HG03103 (cell line): ENCODE data around the gene ARHGAP18.

Source experiments
- ATAC-seq: cut with Tn5 transposase; IDR thresholded peaks from one replicate; pipeline ENCODE4 v1.9.1; 2021; ENCODE audit warnings: low read depth; ENCODE audit not compliant: unreplicated experiment

Gene ARHGAP18

DNA sequence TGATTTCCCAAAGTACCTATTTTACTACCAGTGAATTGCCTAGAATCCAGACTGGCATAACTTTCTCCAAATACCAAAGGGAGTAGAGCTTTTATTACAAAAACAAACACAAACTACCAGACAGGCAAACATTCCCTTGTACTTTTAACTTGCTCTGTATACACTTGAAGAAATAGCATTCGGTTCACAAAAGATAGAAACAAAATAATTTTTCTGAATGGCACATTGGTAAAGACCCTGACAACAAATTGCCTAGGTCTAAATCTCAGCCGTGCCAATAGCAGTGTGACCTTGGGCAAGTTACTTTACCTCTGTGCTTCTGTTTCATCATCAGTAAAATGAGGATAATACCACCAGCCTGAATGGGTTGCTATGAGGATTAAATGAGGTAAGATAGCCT is 15.9 kb downstream of the ARHGAP18 start:
- ATAC-seq = no peak

DNA sequence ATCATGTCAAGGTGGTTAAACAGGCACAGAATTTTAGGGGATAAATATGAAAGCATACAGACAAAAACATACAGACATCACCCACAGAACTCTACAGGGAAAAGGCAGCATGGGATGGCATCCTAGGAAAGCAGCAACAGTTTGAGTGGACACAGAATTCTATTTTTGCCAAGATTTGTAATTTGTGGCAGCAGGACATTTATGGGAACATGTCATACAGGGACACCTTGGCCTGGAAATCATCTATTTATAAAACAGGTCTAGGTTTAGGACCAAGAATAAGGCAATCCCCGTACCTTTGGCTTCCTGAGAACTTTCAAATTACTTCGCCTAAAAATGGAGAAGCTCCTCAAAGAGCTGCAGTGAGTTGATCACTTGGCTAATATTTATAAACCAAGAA is 17.5 kb downstream of the ARHGAP18 start:
- ATAC-seq = no peak

DNA sequence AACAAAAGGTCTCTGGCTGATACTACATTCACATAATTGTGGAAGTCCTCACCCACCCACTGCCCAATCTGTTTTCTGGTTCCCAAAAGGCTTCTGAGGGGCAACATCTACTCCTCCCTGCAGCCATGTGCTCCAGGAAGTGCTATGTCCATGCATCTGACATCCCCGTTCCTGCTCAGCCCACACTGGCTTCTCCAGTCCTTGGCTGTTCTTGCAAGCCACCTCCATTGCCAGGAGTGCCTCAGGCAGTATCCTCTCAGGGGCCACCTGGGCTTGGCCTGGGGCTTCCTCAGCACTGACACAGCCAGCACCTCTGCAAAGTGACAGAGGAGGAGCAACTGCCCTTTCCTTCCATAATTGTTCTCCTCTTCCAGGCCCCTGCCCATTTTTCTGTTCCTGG is 18.3 kb downstream of the ARHGAP18 start:
- no peak for ATAC-seq

DNA sequence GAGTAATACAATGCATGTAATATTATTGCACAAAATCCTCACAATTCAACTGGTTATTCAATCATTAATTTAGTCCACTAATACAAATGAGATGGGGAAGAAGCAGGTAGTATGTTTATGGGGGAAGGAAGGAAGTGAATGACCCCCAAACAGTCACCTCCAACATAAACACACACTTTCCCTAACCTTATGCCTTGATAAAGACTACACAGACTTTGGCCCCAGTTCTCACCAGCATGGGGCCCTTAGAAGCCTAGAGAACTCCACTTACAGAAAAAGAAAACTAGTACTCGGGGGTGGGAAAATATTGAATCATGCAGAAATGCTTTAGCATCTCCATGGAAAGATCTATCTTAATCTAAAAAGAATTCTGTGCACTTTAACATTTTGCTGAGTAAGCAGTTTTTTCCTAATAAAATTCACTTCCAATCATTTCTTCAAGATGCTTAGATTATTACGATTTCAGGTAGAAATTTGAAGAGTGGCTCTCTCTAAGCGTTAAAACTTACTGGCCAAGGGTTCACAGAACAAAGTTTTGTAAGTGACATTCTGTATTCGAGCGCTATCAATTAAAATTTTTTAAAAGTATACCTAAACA is 18.8 kb downstream of the ARHGAP18 start:
- no peak for ATAC-seq

DNA sequence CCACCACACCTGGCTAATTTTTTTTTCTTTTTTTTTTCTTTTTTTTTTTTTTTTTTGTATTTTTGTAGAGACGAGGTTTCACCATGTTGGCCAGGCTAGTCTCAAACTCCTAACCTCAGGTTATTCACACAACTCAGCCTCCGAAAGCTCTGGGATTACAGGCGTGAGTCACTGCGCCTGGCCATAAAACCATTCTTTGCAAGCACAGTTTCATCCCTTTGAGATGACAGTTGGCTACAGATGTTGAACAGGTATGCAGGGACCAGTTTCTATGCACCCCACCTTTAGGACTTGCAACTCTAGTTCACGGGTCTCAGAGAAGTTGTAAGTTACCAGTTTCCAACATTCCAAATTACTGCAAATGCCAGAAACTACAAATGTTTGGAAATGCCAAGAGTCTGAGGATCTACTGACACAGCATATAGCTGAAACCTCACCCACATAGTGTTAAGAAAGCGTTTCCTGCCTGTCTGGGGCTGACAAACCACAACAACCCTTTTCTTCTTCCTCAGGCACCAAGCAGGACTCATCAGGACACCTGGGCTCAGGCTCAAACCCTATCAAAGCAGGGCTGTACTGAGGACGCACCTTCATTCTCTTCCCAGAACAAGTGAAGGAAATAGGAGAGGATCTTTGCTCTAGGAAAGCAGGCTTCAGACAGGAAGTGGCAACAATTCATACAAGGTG is 22.9 kb downstream of the ARHGAP18 start:
- peak; percentile 62 for ATAC-seq

DNA sequence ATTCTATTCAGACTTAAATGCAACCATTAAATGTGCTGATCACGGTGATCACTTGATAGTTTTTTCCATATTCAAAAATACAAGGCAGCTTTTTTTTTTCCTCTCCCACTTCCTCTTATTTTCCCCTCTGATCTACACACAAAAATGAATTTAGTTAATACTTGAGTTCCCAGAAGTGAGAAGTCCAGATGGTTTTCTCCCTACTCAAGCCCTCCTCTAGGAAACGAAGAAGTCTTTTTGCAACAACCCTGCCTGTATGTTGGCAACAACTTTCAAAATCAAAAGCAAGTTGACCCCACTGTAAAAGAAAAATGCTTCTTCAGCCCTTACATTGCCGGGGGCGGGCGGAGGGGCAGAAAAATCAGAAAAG is 24.3 kb downstream of the ARHGAP18 start:
- no peak for ATAC-seq

DNA sequence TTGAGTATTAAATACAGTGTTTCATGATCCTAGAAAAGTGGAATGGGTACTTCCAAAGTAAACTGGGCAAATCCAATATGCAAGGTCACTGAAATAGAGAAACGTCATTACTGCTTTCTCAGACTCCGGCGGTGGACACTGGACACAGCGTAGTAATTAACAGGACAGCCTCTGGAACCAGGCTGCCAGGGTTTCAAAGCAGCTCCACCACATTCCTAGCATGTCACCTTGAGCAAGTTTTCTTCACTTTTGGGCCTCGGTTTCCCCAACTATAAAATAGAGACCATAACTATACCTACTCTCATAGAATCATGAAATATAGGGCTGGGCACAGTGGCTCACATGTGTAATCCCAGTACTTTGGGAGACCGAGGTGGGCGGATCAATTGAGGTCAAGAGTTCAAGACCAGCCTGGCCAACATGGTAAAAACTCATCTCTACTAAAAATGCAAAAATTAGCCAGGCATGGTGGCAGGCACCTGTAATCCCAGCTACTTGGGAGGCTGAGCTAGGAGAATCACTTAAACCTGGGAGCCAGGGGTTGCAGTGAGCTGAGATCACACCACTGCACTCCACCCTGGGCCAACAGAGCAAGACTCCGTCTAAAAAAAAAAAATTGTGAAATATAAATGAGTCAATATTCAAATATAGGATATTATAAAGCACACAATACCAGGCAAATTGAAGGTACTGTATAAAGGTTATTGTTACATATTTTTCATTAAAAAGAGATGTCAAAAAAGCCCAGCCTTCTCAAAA is 24.9 kb downstream of the ARHGAP18 start:
- no peak for ATAC-seq

DNA sequence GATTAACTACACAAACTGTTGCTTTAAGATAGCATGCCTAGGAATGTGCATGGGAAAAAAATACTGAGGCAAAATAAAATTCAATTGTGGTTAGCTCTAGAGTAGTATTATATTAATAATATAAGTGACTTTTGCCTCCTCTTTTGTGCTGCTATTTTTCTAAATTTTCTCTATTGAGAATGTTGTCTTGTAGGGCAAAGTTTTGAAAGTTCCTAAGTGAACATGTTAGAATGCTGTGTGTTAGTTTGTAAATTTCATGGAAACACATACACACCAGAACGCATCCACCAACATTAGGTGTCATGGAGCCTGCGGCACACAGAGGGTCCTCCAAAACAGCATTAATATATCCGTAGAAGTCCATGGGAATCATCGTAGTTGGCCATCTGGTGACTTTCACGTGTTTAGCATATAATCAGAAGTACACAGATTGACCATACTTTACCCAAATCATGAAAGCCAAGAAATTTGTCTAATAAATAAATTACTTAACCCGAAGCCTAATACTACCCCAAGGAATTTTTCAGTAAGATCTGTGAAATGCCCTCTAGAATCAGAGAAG is 25.6 kb downstream of the ARHGAP18 start:
- no peak for ATAC-seq

DNA sequence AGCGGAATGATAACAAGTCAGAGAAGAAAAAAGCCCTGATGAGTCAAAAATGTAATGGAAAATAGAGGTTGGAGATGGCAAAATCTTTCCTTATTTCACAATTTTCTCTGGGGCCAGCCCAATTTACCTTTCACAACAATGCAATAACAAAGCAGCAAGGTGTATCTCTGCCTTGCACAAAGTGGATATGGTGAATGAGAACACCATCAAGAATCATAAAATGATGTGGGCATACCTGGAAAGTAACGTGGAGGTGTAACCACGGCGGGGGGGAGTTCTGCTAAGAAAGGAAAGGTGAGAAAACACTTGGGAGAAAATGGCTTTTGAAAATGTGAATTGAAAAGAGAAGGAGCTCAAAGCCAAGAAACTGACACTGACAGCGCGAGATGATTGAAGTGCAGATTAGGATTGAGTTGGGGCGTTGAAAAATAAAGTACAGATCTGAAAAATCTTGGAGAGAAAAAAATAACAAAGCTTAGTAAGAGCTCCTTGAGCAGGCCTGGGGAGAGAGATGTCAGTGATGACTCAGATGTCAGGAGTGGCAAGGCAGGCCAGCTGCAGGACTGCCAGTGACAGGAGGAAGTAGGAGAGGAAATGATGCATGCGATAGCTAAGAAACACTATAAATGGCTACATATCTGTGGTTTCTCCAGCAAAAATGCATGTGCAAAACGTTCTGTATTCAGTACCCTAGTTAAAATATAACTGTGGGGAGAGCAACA is 26.2 kb downstream of the ARHGAP18 start:
- peak; percentile 89 for ATAC-seq

DNA sequence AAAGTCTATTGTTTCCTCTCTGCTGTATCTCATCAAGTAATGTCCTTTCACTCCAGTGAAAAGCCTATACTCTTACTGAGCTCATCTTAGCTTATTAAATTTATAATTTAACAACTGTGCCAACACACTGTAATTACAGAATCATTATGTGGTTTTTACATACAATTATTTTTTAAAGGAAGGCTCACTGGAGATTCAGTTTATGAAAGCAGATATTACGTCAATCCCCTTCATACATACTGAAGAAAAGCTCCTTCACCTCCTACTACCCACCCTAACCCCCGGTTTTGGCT is 28.1 kb downstream of the ARHGAP18 start:
- no peak for ATAC-seq

DNA sequence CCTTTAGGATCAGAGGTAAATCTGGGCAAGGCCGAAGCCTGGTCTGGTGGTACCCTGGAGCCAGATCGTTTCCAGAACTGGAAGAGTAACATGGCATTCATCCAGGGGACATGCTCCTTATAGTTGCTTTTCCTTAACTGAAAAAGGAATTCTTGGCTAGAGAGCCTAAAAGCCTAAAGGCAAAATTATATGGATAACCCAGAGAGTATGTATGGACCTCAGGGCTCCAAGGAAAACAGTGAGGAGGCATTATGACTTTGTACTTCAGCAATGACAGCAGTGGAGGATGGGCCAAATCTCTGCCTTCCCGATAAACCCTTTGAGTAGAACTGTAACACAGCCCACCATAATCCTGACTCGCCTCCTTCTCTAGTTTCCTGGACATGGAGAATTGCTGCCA is 29.3 kb downstream of the ARHGAP18 start:
- no peak for ATAC-seq

DNA sequence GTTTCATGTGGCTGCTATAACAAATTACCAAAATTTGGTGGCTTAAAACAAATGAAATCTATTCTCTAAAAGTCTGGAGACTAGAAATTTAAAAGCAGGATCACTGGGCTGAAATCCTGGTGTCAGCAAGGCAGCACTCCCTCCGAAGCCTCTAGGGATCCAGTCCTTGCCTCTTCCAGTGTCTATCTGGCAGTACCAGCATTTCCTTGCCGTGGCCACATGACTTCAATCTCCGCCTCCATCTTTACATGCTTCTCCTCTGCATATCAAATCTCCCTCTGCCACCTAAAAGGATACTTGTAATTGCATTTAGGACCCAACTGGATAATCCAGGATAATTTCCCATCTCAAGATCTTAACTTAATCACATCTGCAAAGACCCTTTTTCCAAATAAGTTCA is 30.2 kb downstream of the ARHGAP18 start:
- ATAC-seq = no peak

DNA sequence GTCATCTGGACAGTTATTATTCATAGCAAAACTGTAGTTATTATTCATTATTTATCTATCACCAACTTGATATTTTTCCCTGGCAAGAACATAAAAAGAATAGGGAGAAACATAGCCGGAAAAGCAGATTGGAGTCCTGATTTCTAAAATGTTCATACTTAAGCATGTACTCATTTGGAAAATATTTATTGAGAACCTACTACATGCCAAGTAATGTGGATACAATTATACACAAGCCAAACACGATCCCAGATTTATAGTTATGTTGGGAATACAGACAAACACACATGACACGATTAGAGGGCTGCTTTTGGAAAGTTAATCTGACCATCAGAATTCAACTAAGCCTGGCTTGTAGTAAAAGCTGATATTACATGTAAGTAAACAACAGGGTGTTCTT is 30.7 kb downstream of the ARHGAP18 start:
- ATAC-seq = no peak

DNA sequence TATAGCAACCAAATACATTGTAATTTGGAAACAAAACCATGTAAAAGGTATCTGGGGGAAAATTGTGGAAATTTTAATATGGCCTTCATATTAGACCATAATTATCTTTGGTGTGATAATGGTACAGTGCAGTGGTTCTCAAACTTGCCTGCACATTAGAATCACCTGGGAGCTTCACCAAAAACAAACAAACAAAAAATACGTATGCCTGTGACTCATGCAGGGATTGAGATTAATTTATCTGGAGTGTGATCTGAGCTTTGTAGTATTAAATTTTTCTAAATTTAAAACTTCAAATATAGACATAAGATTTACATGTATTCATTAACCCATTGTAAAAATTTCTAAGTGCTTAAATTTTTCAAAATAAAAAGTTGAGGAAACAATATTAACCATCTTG is 31.5 kb downstream of the ARHGAP18 start:
- no peak for ATAC-seq

DNA sequence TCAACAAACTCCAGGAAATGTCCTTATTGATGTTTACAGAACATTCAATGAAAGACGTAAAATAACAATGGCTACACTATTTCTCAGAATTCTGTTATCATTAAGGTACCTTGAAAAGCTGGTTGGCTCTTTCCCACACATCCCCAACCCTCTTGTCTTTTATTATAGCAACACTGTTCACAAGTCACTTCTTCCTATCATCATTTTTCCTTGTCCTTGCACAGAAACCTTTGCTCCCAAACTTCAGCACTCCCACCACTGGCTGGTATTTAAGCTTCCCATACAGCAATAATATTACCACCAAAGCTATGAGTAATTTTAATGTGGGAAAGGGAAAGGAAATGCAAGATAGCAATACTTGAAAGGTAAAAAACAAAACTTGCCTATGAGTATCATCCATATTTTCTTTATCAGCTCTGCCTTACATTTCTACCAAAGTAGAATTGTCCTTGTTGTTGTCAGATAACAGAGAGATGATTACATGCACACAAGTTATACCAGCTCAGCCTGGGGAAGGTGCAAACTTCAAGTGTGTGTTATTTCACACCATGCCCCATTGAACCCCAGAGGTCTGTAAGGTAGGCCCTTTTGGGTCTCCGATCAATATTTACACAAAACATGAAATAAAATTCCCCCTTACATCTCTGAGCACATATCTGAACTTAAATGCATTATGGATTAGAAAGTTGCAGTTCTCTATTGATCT is 32.2 kb downstream of the ARHGAP18 start:
- ATAC-seq = no peak

DNA sequence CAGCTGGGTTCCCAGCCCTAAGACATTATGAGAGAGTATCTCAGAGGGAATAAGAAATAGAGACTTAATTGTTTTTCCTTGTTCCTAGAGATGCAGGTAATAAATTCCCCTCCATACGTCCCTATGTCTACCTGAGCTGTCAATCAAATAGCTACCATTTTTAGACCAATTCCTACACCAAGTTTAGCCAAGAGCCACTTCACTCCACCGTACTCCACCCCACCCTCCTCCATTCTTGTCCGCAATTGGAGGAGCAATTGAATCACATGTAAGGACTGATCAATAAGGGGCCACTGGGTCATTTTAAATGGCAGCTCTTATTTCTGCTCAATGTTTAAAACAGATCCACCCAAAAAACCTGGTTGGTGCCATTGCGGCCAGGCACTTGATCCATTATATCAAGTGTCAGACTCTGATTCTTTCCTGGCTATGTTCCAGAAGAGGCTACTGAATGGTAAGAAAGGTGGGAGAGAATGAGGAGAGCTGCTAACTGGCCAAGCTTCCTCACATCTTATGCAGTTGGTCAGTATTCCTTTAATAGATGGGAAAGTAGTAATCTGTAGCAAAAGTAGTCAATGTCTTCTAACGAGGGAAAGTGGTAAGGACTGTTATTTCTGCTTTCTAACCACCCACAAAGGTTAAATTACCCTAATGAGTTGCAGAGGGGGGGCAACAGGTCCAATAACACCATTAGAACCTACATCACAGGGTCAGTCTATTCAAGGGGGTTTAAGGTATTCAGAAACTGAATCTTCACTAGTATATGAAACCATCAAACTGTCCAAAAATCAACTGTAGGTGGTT is 34.1 kb downstream of the ARHGAP18 start:
- ATAC-seq = no peak

DNA sequence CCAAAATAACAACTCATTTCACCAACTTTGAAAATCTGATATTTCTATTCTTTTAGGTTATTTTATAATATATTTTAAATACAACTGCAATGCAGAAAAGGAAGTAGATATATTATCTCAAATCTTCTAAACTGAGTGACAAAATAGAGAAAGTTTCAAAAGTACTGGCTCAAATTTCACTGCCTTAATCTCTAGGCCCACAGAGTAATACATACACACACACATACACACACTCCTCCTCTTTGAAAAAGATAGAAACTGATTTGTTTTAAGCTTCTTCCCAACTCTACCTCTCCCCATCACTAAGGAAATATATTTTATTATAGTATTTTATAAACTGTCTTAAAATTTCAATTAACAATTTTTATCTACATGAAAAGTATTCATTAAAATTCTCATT is 36.2 kb downstream of the ARHGAP18 start:
- ATAC-seq = no peak

DNA sequence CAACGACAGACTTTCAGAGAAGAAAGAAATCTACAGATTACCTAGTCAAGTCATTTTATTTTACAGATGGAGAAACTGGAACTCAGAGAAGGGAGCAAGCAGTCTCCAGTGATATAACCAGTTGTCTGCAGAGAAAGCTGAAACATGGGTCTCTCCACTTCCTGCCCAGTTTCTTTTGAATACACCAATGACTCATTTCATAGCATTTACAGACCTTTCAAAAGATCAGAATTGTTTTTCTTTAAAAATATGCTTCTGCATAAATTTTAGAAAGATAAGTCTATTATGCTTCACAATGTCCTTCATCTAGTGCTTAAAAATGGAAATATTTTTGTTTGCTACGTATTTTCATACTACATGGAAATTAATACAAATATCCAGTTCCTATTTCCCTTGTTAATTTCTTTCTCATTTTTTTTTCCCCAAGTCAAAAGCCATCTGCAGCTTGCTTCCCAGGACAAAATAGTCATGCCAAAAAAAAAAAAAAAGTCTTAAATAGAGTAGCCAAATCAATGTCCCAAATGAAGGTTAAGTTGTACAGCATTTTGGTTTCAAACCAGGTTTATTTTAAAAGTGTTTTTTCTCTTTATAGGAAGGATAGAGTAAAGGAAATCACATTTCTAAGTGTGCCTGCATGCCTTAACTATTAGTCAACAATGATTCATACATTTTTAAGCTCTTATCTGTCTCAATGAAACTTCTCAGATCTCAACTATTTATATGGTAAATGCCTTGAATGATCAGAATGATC is 36.9 kb downstream of the ARHGAP18 start:
- ATAC-seq = peak; percentile 62

DNA sequence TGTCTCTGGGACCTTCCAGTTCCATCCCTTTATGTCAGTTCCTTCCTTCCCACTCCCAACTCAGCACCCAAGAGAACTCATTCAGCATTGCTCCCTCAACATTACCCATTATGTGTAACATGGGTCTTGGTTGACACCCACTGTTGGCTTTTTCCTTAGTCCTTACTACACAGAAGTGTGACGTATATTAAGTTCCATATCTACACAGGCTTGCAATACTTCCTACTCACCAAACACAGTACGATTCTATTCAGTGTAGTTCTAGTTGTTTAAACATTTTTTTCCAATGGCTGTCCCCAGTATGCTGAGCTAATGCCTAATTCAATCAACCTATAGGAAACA is 37.7 kb downstream of the ARHGAP18 start:
- ATAC-seq = peak; percentile 7
